ACC112 (cell line): ENCODE data around the gene GUSB.
"Not testable (repeated sequence)": the region's sequence is repeated elsewhere in the genome, so short reads cannot be mapped to it uniquely, and the experiment has no call there.

Source experiments
- H2AFZ ChIP-seq: fragments of 200-600 bp; sonication (generic); one replicate; pipeline ENCODE4 v1.6.0; 2017; ENCODE audit warnings: antibody characterized with exemption, low read length; ENCODE audit not compliant: unreplicated experiment
- H3K27ac ChIP-seq: fragments of 200-600 bp; sonication (generic); 2 replicates; pipeline ENCODE4 v1.5.1; 2014; ENCODE audit warnings: low read depth, mild to moderate bottlenecking, antibody characterized with exemption, low read length, moderate library complexity
- H3K27me3 ChIP-seq: fragments of 200-600 bp; sonication (generic); 2 replicates; pipeline ENCODE4 v1.6.1; 2014; ENCODE audit warnings: mild to moderate bottlenecking, antibody characterized with exemption, low read length, moderate library complexity, mixed read lengths; ENCODE audit not compliant: insufficient read depth
- H3K36me3 ChIP-seq: fragments of 200-600 bp; sonication (generic); 2 replicates; pipeline ENCODE4 v1.6.1; 2016; ENCODE audit warnings: mild to moderate bottlenecking, antibody characterized with exemption, low read length, moderate library complexity, mixed read lengths; ENCODE audit not compliant: insufficient read depth
- H3K4me1 ChIP-seq: fragments of 200-600 bp; sonication (generic); one replicate; pipeline ENCODE4 v1.6.1; 2016; ENCODE audit warnings: low read length, mixed read lengths; ENCODE audit not compliant: insufficient read depth, unreplicated experiment, control insufficient read depth
- H3K4me3 ChIP-seq: fragments of 200-600 bp; sonication (generic); 2 replicates; pipeline ENCODE4 v1.5.1; 2014; ENCODE audit warnings: mild to moderate bottlenecking, low read depth, low read length
- H3K79me2 ChIP-seq: fragments of 200-600 bp; sonication (generic); one replicate; pipeline ENCODE4 v1.6.0; 2016; ENCODE audit warnings: low read length; ENCODE audit not compliant: control insufficient read depth, unreplicated experiment, insufficient read depth

The GUSB gene

DNA sequence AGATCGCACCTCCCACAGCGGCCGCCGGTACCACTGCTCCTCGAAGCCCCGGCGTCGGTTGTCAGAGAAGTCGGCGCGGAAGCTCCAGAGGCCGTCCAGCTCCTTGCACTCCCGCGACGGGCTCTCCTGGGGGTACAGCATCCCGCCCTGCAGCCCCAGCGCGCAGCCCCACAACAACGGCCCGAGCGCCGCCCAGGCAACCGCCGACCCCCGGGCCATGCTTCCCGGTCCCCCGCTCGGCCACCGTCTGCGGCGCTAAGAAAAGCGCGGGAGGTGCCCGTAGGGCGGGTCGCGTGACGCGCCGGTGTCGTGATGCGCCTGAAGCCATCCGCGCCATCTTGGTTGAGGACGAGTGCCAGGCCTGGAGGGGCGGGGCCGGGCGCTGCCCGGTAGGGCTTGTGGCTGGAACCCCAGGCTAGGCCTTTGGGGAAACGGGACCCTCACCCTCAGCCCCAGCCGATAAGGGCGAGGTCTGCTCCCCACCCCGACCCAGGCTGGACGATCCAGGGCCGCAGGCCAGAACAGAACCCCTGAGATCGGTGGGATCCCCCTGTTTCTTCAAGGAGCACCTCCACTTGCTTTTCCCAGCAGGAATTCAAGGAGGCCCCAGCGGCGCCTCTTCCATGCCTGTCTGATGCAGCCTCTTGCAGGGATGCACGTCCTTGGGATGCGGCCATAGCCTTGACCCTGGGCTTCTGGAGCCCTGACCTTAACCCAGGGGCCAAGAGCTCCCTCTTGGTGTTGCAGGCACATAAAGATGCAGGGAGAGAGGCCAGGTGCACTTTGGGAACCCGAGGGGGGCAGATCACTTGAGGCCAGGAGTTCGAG, at the start of gene GUSB:
Gene GUSB (minus strand): TSS at position 249 of the 828 bp plus-strand sequence. CDS start 30 bp downstream, at position 219.
- Histone ChIP-seq H3K4me1 (peaks cover 19% of the 10 kb centered on the region), H3K36me3 (no peaks in the 10 kb centered on the region), H3K4me3 (peak within 1 kb of the TSS; percentile 82), H2AFZ (peak within 1 kb of the TSS; percentile 99), H3K27ac (peak within 1 kb of the TSS; percentile 1; the same call in 1 of the 2 replicates), H3K79me2 (peaks cover 24% of the 10 kb centered on the region), H3K27me3 (no peaks in the 10 kb centered on the region)

DNA sequence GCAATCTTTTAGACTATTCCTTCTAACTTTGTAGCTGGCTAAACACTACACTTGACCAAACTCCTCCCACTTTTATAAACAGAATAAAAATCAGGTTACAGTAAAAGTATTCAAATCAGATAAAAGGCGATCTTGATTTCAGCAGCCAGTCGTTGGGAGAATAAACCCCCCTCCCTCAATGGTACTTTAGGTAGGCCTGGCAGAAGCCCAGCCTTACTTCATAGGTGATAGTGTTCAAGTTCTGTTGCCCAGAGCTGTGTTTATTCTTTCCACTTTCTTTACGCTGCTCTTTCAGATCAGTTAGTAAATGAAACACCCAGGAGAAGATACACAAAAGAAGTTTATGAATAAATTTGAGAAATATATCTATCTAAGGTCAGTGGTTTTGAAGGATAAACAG, 46.3 kb upstream of the GUSB start:
- not testable (repeated sequence) for H3K27me3 ChIP-seq, H3K27ac ChIP-seq, H2AFZ ChIP-seq, H3K36me3 ChIP-seq, H3K4me3 ChIP-seq, H3K4me1 ChIP-seq, H3K79me2 ChIP-seq

DNA sequence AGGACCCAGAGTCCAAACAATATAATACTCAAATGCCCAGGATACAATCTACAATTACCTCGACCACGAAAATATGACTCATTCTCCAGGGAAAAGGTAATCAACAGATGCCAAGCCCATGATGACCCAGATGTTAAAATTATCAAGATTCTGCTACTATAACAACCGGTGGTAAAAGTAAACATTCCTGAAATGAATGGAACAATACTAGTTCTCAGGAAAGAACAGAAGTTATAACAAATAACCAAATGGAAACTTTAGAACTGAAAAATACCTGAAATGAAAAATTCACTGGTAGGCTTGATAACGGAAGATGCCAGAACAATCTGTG, 34.1 kb upstream of the GUSB start:
- no peak overlapping the region for H2AFZ ChIP-seq
- H3K27me3 ChIP-seq = no peaks in the 10 kb centered on the region
- no peaks in the 10 kb centered on the region for H3K79me2 ChIP-seq
- peaks cover 12% of the 10 kb centered on the region for H3K4me1 ChIP-seq
- no peak overlapping the region; the same call in 1 of the 2 replicates for H3K4me3 ChIP-seq
- H3K36me3 ChIP-seq = no peaks in the 10 kb centered on the region
- H3K27ac ChIP-seq = no peak overlapping the region

- Histone ChIP-seq H3K79me2 (no peaks in the 10 kb centered on the region), H2AFZ (no peak overlapping the region), H3K36me3 (no peaks in the 10 kb centered on the region), H3K4me3 (no peak overlapping the region; the same call in 1 of the 2 replicates), H3K27me3 (no peaks in the 10 kb centered on the region), H3K27ac (no peak overlapping the region), H3K4me1 (peaks cover 12% of the 10 kb centered on the region)
These were observed 33.6 kb upstream of the GUSB start for GRCh38 chr7:66015440-66016130.

GRCh38 chr7:66013938-66014337, 31.9 kb upstream of the GUSB start:
- H2AFZ ChIP-seq = no peak overlapping the region
- no peak overlapping the region for H3K27ac ChIP-seq
- no peaks in the 10 kb centered on the region for H3K36me3 ChIP-seq
- no peaks in the 10 kb centered on the region for H3K79me2 ChIP-seq
- H3K4me3 ChIP-seq = no peak overlapping the region
- peaks cover 12% of the 10 kb centered on the region for H3K4me1 ChIP-seq
- no peaks in the 10 kb centered on the region for H3K27me3 ChIP-seq

- no peaks in the 10 kb centered on the region for H3K79me2 ChIP-seq
- no peak overlapping the region for H3K27ac ChIP-seq
- no peaks in the 10 kb centered on the region for H3K27me3 ChIP-seq
- H3K36me3 ChIP-seq = no peaks in the 10 kb centered on the region
- peaks cover 3% of the 10 kb centered on the region for H3K4me1 ChIP-seq
- H3K4me3 ChIP-seq = no peak overlapping the region
- H2AFZ ChIP-seq = no peak overlapping the region
These were observed 25.2 kb upstream of the GUSB start for GRCh38 chr7:66007232-66007631.

DNA sequence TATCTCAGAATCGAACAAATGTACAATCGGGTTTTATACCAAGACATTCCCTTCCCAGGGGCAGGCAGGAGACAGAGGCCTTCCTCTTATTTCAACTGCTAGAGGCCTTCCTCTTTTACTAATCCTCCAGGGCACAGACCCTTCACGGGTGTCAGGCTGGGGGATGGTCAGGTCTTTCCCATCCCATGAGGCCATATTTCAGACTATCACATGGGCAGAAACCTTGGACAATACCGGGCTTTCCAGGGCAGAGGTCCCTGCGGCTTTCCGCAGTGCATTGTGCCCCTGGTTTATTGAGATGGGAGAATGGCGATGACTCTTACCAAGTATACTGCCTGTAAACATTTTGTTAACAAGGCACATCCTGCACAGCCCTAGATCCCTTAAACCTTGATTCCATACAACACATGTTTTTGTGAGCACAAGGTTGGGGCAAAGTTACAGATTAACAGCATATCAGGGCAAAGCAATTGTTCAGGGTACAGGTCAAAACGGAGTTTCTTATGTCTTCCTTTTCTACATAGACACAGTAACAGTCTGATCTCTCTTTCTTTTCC, 23.2 kb upstream of the GUSB start:
- H3K79me2 ChIP-seq, H3K36me3 ChIP-seq, H2AFZ ChIP-seq, H3K4me1 ChIP-seq, H3K27me3 ChIP-seq, H3K4me3 ChIP-seq, H3K27ac ChIP-seq: not testable (repeated sequence)

DNA sequence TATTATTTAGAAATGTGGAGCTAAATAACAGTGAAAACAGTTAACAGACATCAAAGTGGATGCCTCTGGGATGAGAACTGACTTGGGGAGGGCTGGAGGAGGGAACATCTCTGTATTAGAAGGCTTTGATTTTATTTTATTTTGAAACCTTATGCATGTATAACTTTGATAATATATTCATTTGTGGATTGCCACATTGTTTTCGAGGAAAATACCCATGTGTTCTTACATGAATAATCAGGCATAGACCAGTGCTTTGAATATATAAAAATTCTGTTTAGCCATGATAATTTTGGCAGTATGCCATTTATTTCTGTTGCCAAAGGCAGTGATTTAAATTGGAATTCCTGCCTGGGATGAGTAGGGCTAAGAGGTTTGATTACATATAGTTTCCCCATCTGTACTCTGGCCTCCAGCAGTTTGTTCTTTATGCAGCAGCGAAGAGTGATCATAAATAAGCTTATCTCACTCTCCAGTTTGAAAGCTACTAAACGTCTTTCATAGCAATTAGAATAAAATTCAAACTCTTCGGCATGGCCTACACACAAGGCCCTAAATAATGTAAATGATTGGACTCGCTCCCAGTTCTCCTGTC, 18.9 kb upstream of the GUSB start:
- H3K36me3 ChIP-seq, H3K79me2 ChIP-seq, H3K27me3 ChIP-seq, H3K27ac ChIP-seq, H3K4me3 ChIP-seq, H3K4me1 ChIP-seq, H2AFZ ChIP-seq: not testable (repeated sequence)

- not testable (repeated sequence) for H3K4me1 ChIP-seq, H3K4me3 ChIP-seq, H3K27ac ChIP-seq, H3K79me2 ChIP-seq, H2AFZ ChIP-seq, H3K36me3 ChIP-seq, H3K27me3 ChIP-seq
These were observed 13.0 kb upstream of the GUSB start for GRCh38 chr7:65994984-65995383.

GRCh38 chr7:65992526-65992925, 10.5 kb upstream of the GUSB start:
- Histone ChIP-seq H3K4me3 (no peak overlapping the region), H3K79me2 (no peaks in the 10 kb centered on the region), H3K27me3 (no peaks in the 10 kb centered on the region), H3K27ac (no peak overlapping the region), H3K4me1 (no peaks in the 10 kb centered on the region), H3K36me3 (no peaks in the 10 kb centered on the region), H2AFZ (no peak overlapping the region)
